Smooth muscle cell (in vitro differentiated cells): ENCODE measurements around the gene RS1. TPM values are rescaled to one million over a fixed set of nuclear protein-coding genes. Genes with fewer than 3 reads are reported as not detected.

Source experiments
- DNase-seq: peaks from one replicate; lab custom pipeline; 2025; ENCODE audit not compliant: unreplicated experiment; lab: John Stamatoyannopoulos, UW
- H2AFZ ChIP-seq: fragments of 200-600 bp; sonication (generic); 2 replicates; pipeline ENCODE4 v1.6.0; 2016; ENCODE audit warnings: antibody characterized with exemption, low read depth, mild to moderate bottlenecking
- H3F3A ChIP-seq: fragments of 200-600 bp; sonication (generic); 2 replicates; pipeline ENCODE4 v1.6.0; 2017; ENCODE audit warnings: antibody characterized with exemption, low read depth
- H3K27ac ChIP-seq: fragments of 200-600 bp; sonication (generic); 2 replicates; pipeline ENCODE4 v1.5.1; 2016; ENCODE audit warnings: low read depth, mild to moderate bottlenecking
- H3K27me3 ChIP-seq: fragments of 200-600 bp; sonication (generic); 2 replicates; pipeline ENCODE4 v1.6.1; 2016; ENCODE audit warnings: low read depth, mild to moderate bottlenecking
- H3K36me3 ChIP-seq: fragments of 200-600 bp; sonication (generic); 2 replicates; pipeline ENCODE4 v1.5.1; 2016; ENCODE audit warnings: low read depth
- H3K4me1 ChIP-seq: fragments of 200-600 bp; sonication (generic); 2 replicates; pipeline ENCODE4 v1.5.1; 2016; ENCODE audit warnings: low read depth
- H3K4me2 ChIP-seq: fragments of 200-600 bp; sonication (generic); 2 replicates; pipeline ENCODE4 v1.6.0; 2016; ENCODE audit warnings: mild to moderate bottlenecking
- H3K4me3 ChIP-seq: fragments of 200-600 bp; sonication (generic); 2 replicates; pipeline ENCODE4 v1.5.1; 2016; ENCODE audit warnings: mild to moderate bottlenecking
- H3K79me2 ChIP-seq: fragments of 200-600 bp; sonication (generic); 2 replicates; pipeline ENCODE4 v1.6.0; 2016; ENCODE audit warnings: low read depth, mild to moderate bottlenecking
- H3K9ac ChIP-seq: fragments of 200-600 bp; sonication (generic); 2 replicates; pipeline ENCODE4 v1.6.0; 2016; ENCODE audit warnings: low read depth
- H3K9me3 ChIP-seq: fragments of 200-600 bp; sonication (generic); replicated peaks from 2 replicates; pipeline ENCODE4 v1.5.1; 2016; ENCODE audit warnings: low read depth
- H4K20me1 ChIP-seq: fragments of 200-600 bp; sonication (generic); 2 replicates; pipeline ENCODE4 v1.6.0; 2016; ENCODE audit warnings: low read depth
- CTCF ChIP-seq: fragments of 200-600 bp; sonication (generic); IDR thresholded peaks from 2 replicates; pipeline ENCODE4 v1.5.1; 2017; ENCODE audit warnings: borderline replicate concordance, mild to moderate bottlenecking, antibody characterized with exemption; ENCODE audit not compliant: insufficient read depth, poor library complexity, severe bottlenecking
- WGBS: methylation state at CpG from one replicate; pipeline ENCODE4 v1.1.7; 2016; ENCODE audit warnings: low lambda C conversion rate; 5-methylcytosine and 5-hydroxymethylcytosine counted together
- polyA plus RNA-seq: library from polyadenylated mRNA; unstranded; fragments of >200 nt; fragmentation: Nextera tagmentation; extraction: Ambion mirVana; gene quantifications from 2 replicates; pipeline ENCODE4 v1.2.1, GENCODE V29; 2016
- total RNA-seq: library from RNA; depleted of rRNA; stranded (reverse); fragments of >200 nt; gene quantifications from 2 replicates; pipeline ENCODE4 v1.2.3, GENCODE V29; 2014

The RS1 gene
- total and polyA plus RNA-seq, 2 experiments from 2014 or later: not detected

DNA sequence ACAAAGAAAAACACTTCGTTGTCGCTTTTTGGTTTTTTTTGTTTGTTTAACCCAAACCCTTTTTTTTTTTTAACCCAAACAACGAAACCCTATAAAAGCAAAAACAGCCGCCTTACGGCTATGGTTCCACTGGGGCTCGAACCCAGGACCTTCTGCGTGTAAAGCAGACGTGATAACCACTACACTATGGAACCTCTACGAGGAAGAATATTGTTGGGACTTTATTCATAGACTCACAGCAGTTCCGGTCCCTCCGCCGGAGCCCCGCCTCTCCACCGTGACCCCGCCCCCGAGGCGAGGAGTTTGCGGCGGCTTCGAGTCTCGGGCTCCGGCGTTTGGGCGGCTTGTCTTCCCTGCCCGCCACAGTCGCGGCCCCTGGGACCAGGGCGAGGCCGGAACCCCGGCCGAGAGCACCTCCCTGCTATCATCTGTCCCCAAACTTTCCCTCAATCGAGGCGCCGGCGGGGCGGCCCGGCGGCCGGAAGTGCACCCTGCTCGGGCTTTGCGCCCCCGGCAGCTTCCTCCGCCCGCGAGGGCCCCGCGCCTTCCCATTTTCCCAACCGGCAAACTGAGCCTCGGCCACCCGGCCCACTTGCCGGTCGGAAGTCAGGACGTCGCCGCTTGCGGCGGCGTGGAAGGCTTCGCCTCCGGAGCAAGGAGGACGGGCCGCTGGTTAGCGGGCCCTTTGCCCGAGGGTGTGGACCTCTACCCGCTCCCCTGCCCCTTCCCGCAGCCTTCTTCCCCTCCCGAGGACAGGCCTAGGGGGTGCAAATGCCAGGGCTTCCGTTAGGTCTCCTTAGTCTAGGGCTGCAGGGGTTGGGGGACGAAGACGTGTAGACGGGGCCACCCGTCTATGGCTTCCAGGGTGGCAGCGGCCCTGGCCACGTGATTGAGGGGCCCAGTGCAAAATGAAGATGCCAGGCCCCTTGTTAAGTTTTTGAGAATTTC is 3.2 kb upstream of the RS1 start:
- Histone ChIP-seq H3F3A (no peaks in the 10 kb centered on the region), H2AFZ (peak overlapping the region; percentile 87), H3K9me3 (no peaks in the 10 kb centered on the region), H4K20me1 (no peaks in the 10 kb centered on the region), H3K79me2 (no peaks in the 10 kb centered on the region), H3K4me2 (peak overlapping the region; percentile 84), H3K4me1 (no peaks in the 10 kb centered on the region), H3K36me3 (no peaks in the 10 kb centered on the region), H3K27ac (peak overlapping the region; percentile 31), H3K4me3 (peak overlapping the region; percentile 69), H3K9ac (peak overlapping the region; percentile 68), H3K27me3 (no peaks in the 10 kb centered on the region)
- TF ChIP-seq CTCF: no peak
- DNase-seq: peak; percentile 30
- 50% methylated on average over 61 of the region's 74 CpGs for WGBS

DNA sequence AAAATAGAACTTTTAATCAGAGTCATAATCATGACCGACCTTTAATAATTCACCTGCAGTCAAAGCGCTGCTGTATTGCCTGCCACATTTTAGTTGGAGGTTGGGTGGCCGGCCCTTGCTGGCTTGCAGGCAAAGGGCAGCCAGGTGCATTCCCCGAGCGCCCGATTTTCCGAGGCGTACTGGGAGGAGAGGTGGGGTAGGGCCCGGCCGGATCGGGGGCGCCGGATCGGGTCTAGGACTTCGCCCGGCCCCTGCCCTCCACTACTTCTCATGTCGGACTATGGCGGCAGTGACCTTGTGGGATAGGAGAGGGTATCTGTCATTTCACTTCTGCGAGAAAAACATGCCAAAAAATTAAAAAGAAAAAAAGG is 2.5 kb upstream of the RS1 start:
- Histone ChIP-seq H3K27me3 (no peaks in the 10 kb centered on the region), H3K79me2 (no peaks in the 10 kb centered on the region), H3K27ac (no peak overlapping the region), H3K4me1 (no peaks in the 10 kb centered on the region), H3K4me3 (peak overlapping the region; percentile 69), H3F3A (no peaks in the 10 kb centered on the region), H3K9ac (no peak overlapping the region), H3K36me3 (no peaks in the 10 kb centered on the region), H3K4me2 (peak overlapping the region; percentile 84), H4K20me1 (no peaks in the 10 kb centered on the region), H2AFZ (peak overlapping the region; percentile 74), H3K9me3 (no peaks in the 10 kb centered on the region)
- WGBS: 63% methylated on average over 19 of the region's 19 CpGs
- no peak for DNase-seq
- no peak for TF ChIP-seq CTCF

- no peaks in the 10 kb centered on the region for H3K36me3 ChIP-seq
- H4K20me1 ChIP-seq: no peaks in the 10 kb centered on the region
- no peak overlapping the region for H3K9ac ChIP-seq
- no peak overlapping the region for H3K4me2 ChIP-seq
- WGBS: 80% methylated on average over 15 of the region's 15 CpGs
- H3K4me3 ChIP-seq: no peak overlapping the region
- H3K79me2 ChIP-seq: no peaks in the 10 kb centered on the region
- H3K9me3 ChIP-seq: no peaks in the 10 kb centered on the region
- no peak for DNase-seq
- no peak for TF ChIP-seq CTCF
- H3K27ac ChIP-seq: no peak overlapping the region
- H3K4me1 ChIP-seq: no peaks in the 10 kb centered on the region
- no peak overlapping the region for H2AFZ ChIP-seq
- no peaks in the 10 kb centered on the region for H3F3A ChIP-seq
- no peaks in the 10 kb centered on the region for H3K27me3 ChIP-seq
Observed at GRCh38 chrX:18668071-18668835, 3.7 kb downstream of the RS1 start.
